GM12801 (cell line): Measurements from ENCODE around the gene HK2.

Source experiments
- TF ChIP-seq, protein P1 (sequence below): IDR thresholded peaks from one replicate; pipeline ENCODE4 v1.5.1; 2011; ENCODE audit warnings: control low read depth; ENCODE audit not compliant: insufficient read length; ENCODE audit errors: extremely low read depth

Gene HK2

GRCh38 chr2:74892609-74893008, 58.7 kb downstream of the HK2 start:
- TF ChIP-seq, protein P1, sequence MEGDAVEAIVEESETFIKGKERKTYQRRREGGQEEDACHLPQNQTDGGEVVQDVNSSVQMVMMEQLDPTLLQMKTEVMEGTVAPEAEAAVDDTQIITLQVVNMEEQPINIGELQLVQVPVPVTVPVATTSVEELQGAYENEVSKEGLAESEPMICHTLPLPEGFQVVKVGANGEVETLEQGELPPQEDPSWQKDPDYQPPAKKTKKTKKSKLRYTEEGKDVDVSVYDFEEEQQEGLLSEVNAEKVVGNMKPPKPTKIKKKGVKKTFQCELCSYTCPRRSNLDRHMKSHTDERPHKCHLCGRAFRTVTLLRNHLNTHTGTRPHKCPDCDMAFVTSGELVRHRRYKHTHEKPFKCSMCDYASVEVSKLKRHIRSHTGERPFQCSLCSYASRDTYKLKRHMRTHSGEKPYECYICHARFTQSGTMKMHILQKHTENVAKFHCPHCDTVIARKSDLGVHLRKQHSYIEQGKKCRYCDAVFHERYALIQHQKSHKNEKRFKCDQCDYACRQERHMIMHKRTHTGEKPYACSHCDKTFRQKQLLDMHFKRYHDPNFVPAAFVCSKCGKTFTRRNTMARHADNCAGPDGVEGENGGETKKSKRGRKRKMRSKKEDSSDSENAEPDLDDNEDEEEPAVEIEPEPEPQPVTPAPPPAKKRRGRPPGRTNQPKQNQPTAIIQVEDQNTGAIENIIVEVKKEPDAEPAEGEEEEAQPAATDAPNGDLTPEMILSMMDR, result no peak

DNA sequence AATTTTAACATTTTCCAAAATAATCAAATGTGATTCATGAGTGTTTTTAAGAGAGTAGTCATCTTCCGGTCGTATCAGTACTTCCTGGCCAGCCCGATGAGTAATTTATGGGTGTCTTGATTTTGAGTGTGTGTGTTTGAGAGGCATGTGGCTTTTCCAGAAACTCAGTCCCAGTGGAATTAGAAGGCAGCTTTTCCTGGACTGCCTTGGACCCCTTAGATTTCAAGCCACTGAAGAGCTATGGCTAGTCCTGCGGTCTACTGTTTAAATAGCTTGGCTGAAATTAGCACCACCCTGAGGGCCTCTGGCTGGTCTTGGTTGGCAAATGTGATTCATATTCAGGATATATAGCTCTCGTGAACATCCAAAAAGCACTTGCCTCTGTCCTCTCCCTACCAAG, 59.4 kb downstream of the HK2 start:
- TF ChIP-seq, protein P1, result no peak

GRCh38 chr2:74894272-74894981, 60.5 kb downstream of the HK2 start:
- TF ChIP-seq, protein P1, result no peak

DNA sequence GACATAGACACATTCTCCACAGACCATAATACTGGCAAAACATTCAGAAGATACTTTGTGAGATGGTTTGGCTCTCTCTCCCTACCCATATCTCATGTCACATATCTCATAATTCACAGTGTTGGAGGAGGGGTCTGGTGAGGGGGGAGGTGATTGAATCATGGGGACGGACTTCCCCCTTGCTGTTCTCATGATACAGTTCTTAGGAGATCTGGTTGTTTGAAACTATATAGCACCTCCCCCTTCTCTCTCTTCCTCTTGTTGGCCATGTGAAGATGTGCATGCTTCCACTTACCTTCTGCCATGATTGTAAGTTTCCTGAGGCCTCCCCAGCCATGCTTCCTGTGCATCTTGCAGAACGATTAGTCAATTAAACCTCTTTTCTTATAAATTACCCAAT, 61.1 kb downstream of the HK2 start:
- TF ChIP-seq, protein P1, result no peak

- TF ChIP-seq, protein P1, result no peak
Observed at GRCh38 chr2:74896232-74896631, 62.3 kb downstream of the HK2 start.

DNA sequence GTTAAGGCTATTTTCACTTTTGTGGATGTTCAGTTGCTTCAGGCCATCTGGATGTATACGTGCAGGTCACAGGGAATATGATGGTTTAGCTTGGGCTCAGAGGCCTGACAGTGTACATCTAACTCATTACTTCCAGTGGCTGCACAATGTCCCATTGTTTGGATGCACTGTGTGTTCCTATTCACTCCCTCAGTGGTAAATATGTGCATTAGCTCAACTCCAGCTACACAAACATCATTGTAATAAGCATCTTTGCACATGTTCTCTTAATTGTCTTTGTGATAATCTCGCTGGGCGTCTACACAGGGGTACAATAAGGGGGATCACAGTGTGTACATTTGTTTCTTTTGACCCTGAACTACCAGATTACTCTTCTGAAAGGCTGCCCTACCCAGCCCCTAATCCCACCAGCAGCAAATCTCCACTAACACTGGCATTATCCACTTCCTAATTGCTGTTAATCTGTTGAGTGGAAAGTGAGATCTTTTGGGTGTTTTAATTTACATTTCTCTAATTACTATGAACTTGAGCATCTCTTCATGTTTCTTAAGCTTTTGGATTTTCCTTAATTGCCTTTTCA, 68.4 kb downstream of the HK2 start:
- TF ChIP-seq, protein P1, result no peak

DNA sequence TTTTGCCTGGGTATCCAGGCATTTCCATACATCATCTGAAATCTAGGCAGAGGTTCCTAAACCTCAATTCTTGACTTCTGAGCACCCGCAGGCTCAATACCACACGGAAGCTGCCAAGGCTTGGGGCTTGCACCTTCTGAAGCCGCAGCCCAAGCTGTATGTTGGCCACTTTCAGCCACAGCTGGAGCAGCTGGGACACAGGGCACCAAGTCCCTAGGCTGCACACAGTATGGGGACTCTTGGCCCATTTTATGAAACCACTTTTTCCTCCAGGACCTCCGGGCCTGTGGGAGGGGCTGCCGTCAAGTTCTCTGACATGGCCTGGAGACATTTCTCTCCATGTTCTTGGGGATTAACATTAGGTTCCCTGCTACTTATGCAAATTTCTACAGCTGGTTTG, 72.5 kb downstream of the HK2 start:
- TF ChIP-seq, protein P1, result no peak
